ENCODE data around the gene EVL.
A peak's percentile ranks its signal among the peaks of the same experiment; 100 is the strongest.

The EVL gene

DNA sequence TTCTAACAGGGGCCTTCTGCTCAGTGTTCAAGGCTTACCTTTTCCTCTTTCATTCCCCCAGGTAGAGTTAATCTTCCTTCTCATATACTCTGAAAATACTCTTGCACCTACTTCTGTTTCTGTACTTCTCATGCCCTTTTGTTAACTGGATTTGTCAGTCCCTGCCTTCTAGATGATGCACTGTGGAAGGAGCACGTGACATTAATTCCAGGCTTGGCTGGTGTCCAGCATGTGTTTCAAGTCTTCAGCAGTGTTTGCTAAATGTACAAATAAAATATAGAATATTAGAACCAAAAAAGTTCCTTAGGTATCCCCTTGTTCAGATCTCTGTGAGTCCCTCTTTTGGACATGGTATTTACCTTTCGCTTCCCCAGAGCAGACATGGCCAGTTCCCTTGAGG lies 27.9 kb upstream of the EVL start:
- H3K27ac ChIP-seq (ENCODE audit: low read depth, low read length) = no peak overlapping the region
- H3K9ac ChIP-seq (ENCODE audit: low read length in 5 of 5) = no peak overlapping the region
- no peaks in the 10 kb centered on the region for H3K36me3 ChIP-seq (ENCODE audit: control insufficient read depth in 5 of 5, insufficient read depth in 5 of 5, low read length in 5 of 5)
- H3K9me3 ChIP-seq (ENCODE audit: control insufficient read depth in 5 of 5, low read length in 5 of 5) = no peaks in the 10 kb centered on the region
- no peaks in the 10 kb centered on the region for H3K27me3 ChIP-seq (ENCODE audit: control insufficient read depth in 5 of 5, insufficient read depth in 4 of 5, low read length in 5 of 5)
- H3K4me3 ChIP-seq (ENCODE audit: low read depth in 1 of 5, low read length in 5 of 5) = no peak overlapping the region
- H3K4me1 ChIP-seq (ENCODE audit: control insufficient read depth in 5 of 5, insufficient read depth in 5 of 5, low read length in 5 of 5) = peaks cover 0 to 11% (median 4%) of the 10 kb centered on the region in 5 donors

DNA sequence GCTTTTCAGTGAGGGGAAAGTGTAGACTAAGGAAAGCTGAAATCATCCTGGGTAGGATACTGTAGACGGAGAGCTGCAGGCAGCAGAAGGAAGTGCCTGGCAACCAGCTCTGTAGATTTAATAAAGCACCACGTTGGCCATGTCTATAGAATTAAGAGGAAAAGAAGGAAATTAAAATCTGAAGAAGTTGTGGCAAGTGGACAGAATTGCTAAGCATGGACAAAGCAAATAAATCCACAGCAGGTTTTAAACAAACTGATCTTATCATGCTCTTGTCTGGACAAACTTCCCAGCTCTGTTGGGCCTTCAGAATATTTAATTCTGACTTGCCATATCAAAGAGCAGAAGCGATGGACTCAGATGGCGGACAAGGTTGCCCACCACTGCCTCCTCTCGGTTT lies 27.2 kb upstream of the EVL start:
- H3K27me3 ChIP-seq (ENCODE audit: control insufficient read depth in 5 of 5, insufficient read depth in 4 of 5, low read length in 5 of 5) = no peaks in the 10 kb centered on the region
- no peak overlapping the region for H3K4me3 ChIP-seq (ENCODE audit: low read depth in 1 of 5, low read length in 5 of 5)
- no peaks in the 10 kb centered on the region for H3K36me3 ChIP-seq (ENCODE audit: control insufficient read depth in 5 of 5, insufficient read depth in 5 of 5, low read length in 5 of 5)
- no peak overlapping the region for H3K9ac ChIP-seq (ENCODE audit: low read length in 5 of 5)
- peaks cover 0 to 18% (median 11%) of the 10 kb centered on the region in 5 donors for H3K4me1 ChIP-seq (ENCODE audit: control insufficient read depth in 5 of 5, insufficient read depth in 5 of 5, low read length in 5 of 5)
- no peak overlapping the region for H3K27ac ChIP-seq (ENCODE audit: low read depth, low read length)
- no peaks in the 10 kb centered on the region for H3K9me3 ChIP-seq (ENCODE audit: control insufficient read depth in 5 of 5, low read length in 5 of 5)

DNA sequence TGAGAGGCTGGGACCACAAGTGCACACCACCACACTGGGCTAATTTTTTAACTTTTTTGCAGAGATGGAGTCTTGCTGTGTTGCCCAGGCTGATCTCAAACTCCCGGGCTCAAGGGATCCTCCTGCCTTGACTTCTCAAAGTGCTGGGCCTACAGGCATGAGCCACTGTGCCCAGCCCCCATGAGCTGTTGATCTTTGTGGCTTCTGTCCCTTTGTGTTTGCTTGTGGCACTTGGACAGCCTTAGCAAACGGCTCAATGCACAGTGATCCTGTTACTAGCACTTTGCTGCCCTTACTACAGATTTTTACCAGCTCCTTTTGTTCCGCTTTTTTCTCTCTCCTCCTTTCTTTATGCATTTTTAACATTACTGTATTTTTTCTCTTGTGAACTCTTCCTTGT lies 25.3 kb upstream of the EVL start:
- Histone ChIP-seq H3K9ac (ENCODE audit: low read length in 5 of 5) (no peak overlapping the region), H3K9me3 (ENCODE audit: control insufficient read depth in 5 of 5, low read length in 5 of 5) (no peaks in the 10 kb centered on the region), H3K27ac (ENCODE audit: low read depth, low read length) (no peak overlapping the region), H3K4me3 (ENCODE audit: low read depth in 1 of 5, low read length in 5 of 5) (no peak overlapping the region), H3K4me1 (ENCODE audit: control insufficient read depth in 5 of 5, insufficient read depth in 5 of 5, low read length in 5 of 5) (peaks cover 0 to 21% (median 13%) of the 10 kb centered on the region in 5 donors), H3K27me3 (ENCODE audit: control insufficient read depth in 5 of 5, insufficient read depth in 4 of 5, low read length in 5 of 5) (no peaks in the 10 kb centered on the region), H3K36me3 (ENCODE audit: control insufficient read depth in 5 of 5, insufficient read depth in 5 of 5, low read length in 5 of 5) (no peaks in the 10 kb centered on the region)

DNA sequence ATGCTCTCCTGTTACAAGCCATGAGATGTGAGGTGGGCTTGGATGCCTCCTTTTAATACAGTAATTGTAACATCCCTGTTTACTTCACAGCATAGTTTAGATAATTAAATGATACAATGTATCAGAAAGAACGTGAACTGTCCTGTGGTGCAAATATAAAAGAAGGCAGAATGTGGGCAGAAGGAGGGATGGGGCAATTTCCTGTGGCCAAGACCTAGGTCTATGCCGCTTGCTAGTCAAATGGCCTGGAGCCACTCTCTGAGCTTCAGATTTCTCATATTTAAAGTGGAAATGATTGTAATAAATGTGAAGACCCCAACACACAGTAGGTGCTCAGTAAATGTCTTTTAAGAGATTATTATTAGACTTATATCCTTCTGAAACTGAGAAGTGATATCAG lies 24.0 kb upstream of the EVL start:
- H3K36me3 ChIP-seq (ENCODE audit: control insufficient read depth in 5 of 5, insufficient read depth in 5 of 5, low read length in 5 of 5) = no peaks in the 10 kb centered on the region
- peaks cover 0 to 21% (median 13%) of the 10 kb centered on the region in 5 donors for H3K4me1 ChIP-seq (ENCODE audit: control insufficient read depth in 5 of 5, insufficient read depth in 5 of 5, low read length in 5 of 5)
- H3K27me3 ChIP-seq (ENCODE audit: control insufficient read depth in 5 of 5, insufficient read depth in 4 of 5, low read length in 5 of 5) = no peaks in the 10 kb centered on the region
- no peak overlapping the region for H3K27ac ChIP-seq (ENCODE audit: low read depth, low read length)
- H3K9ac ChIP-seq (ENCODE audit: low read length in 5 of 5) = no peak overlapping the region
- no peaks in the 10 kb centered on the region for H3K9me3 ChIP-seq (ENCODE audit: control insufficient read depth in 5 of 5, low read length in 5 of 5)
- H3K4me3 ChIP-seq (ENCODE audit: low read depth in 1 of 5, low read length in 5 of 5) = no peak overlapping the region

DNA sequence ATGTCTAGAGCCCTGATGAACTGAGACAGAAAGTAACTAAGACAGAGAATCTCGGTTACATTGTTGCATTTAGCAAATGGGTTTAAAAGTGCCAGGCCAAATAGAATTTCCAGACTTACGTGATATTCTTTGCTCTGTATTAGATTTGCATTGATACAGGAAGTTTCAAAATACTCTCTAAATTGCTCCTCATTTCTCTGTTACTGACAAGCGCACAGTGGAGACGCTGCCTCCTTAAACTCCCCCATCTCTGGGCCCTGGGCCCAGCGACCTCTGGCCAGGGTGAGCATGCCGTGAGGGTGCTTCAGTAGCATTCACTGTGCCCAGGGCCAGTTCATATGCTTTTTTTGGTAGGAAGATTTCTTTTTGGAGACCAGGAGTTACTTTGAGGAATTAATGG lies 22.9 kb upstream of the EVL start:
- Histone ChIP-seq H3K27me3 (ENCODE audit: control insufficient read depth in 5 of 5, insufficient read depth in 4 of 5, low read length in 5 of 5) (no peaks in the 10 kb centered on the region), H3K4me3 (ENCODE audit: low read depth in 1 of 5, low read length in 5 of 5) (no peak overlapping the region), H3K9ac (ENCODE audit: low read length in 5 of 5) (peak overlapping the region in 2 of 5 donors; percentile 38 to 48), H3K27ac (ENCODE audit: low read depth, low read length) (peak overlapping the region; percentile 61), H3K9me3 (ENCODE audit: control insufficient read depth in 5 of 5, low read length in 5 of 5) (no peaks in the 10 kb centered on the region), H3K36me3 (ENCODE audit: control insufficient read depth in 5 of 5, insufficient read depth in 5 of 5, low read length in 5 of 5) (no peaks in the 10 kb centered on the region), H3K4me1 (ENCODE audit: control insufficient read depth in 5 of 5, insufficient read depth in 5 of 5, low read length in 5 of 5) (peaks cover 0 to 20% (median 13%) of the 10 kb centered on the region in 5 donors)

DNA sequence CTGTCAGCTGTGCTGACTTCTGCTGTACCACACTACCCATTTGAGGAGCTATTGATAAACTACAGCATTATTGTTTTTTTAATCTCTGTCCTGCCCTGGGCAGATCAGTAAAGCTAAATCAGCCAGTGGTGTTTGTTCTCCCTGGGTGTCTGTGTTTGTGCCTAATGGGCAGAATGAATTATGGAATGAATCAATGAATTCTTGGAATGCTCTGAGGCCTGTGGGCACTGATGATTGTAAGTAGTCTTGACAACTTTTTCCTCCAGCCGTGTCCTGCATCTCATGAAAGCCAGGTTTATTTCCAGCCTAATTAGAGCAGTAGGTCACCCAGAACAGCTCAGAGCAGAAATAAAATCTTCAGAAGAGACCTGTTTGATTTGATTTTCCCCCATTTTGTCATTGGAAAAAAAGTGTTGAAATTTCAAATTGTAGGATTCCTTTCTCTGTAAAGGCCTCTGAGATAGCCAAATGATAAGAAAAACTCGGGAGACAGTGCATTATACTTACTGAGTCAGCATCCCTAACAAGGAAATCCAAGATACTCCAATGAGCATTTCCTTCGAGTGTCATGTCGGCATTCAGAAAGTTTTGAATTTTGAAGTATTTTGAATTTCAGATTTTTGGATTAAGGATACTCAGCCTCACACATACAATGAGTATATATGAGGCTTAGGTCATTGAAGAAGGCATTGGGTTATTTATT lies 19.4 kb upstream of the EVL start:
- Histone ChIP-seq H3K4me3 (ENCODE audit: low read depth in 1 of 5, low read length in 5 of 5) (no peak overlapping the region), H3K4me1 (ENCODE audit: control insufficient read depth in 5 of 5, insufficient read depth in 5 of 5, low read length in 5 of 5) (peaks cover 0 to 15% (median 13%) of the 10 kb centered on the region in 5 donors), H3K9ac (ENCODE audit: low read length in 5 of 5) (no peak overlapping the region), H3K36me3 (ENCODE audit: control insufficient read depth in 5 of 5, insufficient read depth in 5 of 5, low read length in 5 of 5) (no peaks in the 10 kb centered on the region), H3K27me3 (ENCODE audit: control insufficient read depth in 5 of 5, insufficient read depth in 4 of 5, low read length in 5 of 5) (no peaks in the 10 kb centered on the region), H3K27ac (ENCODE audit: low read depth, low read length) (no peak overlapping the region), H3K9me3 (ENCODE audit: control insufficient read depth in 5 of 5, low read length in 5 of 5) (no peaks in the 10 kb centered on the region)

DNA sequence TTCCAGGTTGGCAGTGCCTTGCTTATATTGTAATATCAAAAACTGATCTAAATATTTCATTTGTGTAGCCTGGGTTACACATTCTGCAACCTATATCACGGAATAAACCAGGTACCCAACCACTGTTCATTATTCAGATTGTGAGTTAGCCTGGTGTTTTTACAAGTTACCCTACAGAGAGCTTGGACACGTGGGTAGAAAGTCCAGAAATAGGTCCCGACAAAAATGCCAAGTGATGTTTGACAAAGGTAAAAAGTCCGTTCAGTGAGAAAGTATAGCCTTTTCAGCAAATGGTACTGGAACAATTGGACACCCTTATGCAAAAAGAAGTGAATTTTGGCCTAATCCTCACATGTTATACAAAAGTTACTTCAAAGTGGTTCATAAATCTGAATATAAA lies 17.6 kb upstream of the EVL start:
- Histone ChIP-seq H3K27ac (ENCODE audit: low read depth, low read length) (no peak overlapping the region), H3K9me3 (ENCODE audit: control insufficient read depth in 5 of 5, low read length in 5 of 5) (no peaks in the 10 kb centered on the region), H3K4me3 (ENCODE audit: low read depth in 1 of 5, low read length in 5 of 5) (no peak overlapping the region), H3K4me1 (ENCODE audit: control insufficient read depth in 5 of 5, insufficient read depth in 5 of 5, low read length in 5 of 5) (peaks cover 0 to 8% (median 4%) of the 10 kb centered on the region in 5 donors), H3K9ac (ENCODE audit: low read length in 5 of 5) (no peak overlapping the region), H3K27me3 (ENCODE audit: control insufficient read depth in 5 of 5, insufficient read depth in 4 of 5, low read length in 5 of 5) (no peaks in the 10 kb centered on the region), H3K36me3 (ENCODE audit: control insufficient read depth in 5 of 5, insufficient read depth in 5 of 5, low read length in 5 of 5) (no peaks in the 10 kb centered on the region)

DNA sequence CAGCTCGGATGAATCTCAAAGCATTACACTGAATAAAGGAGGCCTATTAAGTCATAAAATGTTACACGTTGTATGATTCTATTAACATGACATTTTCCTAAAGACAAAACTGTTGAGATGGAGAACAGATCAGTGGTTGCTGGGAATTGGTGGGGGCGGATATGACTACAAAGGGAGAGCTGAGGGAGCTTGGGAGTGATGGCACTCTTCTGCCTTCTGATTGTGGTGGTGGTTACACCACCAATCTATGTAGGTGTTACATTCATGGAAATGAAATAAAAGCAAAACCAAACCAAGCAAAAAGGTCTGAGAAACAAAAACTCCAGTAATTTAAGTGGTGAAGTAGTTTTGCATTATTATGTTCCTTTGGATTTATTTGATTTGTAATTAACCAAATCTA lies 16.4 kb upstream of the EVL start:
- H3K9ac ChIP-seq (ENCODE audit: low read length in 5 of 5) = no peak overlapping the region
- no peak overlapping the region for H3K27ac ChIP-seq (ENCODE audit: low read depth, low read length)
- no peak overlapping the region for H3K4me3 ChIP-seq (ENCODE audit: low read depth in 1 of 5, low read length in 5 of 5)
- H3K9me3 ChIP-seq (ENCODE audit: control insufficient read depth in 5 of 5, low read length in 5 of 5) = no peaks in the 10 kb centered on the region
- no peaks in the 10 kb centered on the region for H3K27me3 ChIP-seq (ENCODE audit: control insufficient read depth in 5 of 5, insufficient read depth in 4 of 5, low read length in 5 of 5)
- no peaks in the 10 kb centered on the region for H3K4me1 ChIP-seq (ENCODE audit: control insufficient read depth in 5 of 5, insufficient read depth in 5 of 5, low read length in 5 of 5)
- H3K36me3 ChIP-seq (ENCODE audit: control insufficient read depth in 5 of 5, insufficient read depth in 5 of 5, low read length in 5 of 5) = no peaks in the 10 kb centered on the region

DNA sequence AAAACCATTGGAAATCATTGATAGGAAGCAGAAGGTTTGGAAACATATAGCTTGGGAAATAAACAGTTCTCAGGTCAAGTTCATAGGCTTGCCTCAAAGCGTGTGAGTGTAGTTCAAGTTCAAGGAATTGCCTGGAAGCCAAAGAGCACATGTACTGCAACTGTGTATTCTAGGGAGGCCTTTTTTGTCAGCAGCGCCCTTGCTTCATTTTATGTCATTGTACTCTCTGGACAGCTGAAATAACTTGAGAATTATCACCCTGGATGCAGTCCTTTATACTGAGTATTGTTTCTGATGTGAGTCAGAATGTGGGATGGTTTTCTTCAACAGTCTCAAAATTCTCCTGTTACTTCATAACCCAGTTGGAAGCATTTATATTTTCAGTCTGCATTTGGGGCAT lies 16.0 kb upstream of the EVL start:
- Histone ChIP-seq H3K36me3 (ENCODE audit: control insufficient read depth in 5 of 5, insufficient read depth in 5 of 5, low read length in 5 of 5) (no peaks in the 10 kb centered on the region), H3K27ac (ENCODE audit: low read depth, low read length) (no peak overlapping the region), H3K4me3 (ENCODE audit: low read depth in 1 of 5, low read length in 5 of 5) (no peak overlapping the region), H3K27me3 (ENCODE audit: control insufficient read depth in 5 of 5, insufficient read depth in 4 of 5, low read length in 5 of 5) (no peaks in the 10 kb centered on the region), H3K9me3 (ENCODE audit: control insufficient read depth in 5 of 5, low read length in 5 of 5) (no peaks in the 10 kb centered on the region), H3K4me1 (ENCODE audit: control insufficient read depth in 5 of 5, insufficient read depth in 5 of 5, low read length in 5 of 5) (no peaks in the 10 kb centered on the region), H3K9ac (ENCODE audit: low read length in 5 of 5) (no peak overlapping the region)

DNA sequence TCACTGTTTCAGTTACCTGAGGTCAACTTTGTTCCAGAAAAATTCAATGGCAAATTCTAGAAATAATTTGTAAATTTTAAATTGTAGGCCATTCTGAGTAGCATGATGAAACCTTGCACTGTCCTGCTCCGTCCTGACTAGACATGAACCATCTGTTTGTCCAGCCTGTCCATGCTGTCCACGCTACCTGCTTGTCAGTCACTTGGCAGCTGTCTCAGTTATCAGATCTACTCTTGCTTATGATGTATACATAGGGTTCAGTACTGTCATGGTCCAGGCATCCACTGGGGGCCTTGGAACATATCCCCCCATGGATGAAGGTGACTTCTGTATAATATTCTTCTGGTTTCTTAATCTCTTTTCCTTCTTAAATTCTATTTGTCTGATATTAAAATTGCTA lies 14.1 kb upstream of the EVL start:
- H3K36me3 ChIP-seq (ENCODE audit: control insufficient read depth in 5 of 5, insufficient read depth in 5 of 5, low read length in 5 of 5) = no peaks in the 10 kb centered on the region
- H3K9me3 ChIP-seq (ENCODE audit: control insufficient read depth in 5 of 5, low read length in 5 of 5) = no peaks in the 10 kb centered on the region
- H3K4me3 ChIP-seq (ENCODE audit: low read depth in 1 of 5, low read length in 5 of 5) = no peak overlapping the region
- no peak overlapping the region for H3K27ac ChIP-seq (ENCODE audit: low read depth, low read length)
- H3K4me1 ChIP-seq (ENCODE audit: control insufficient read depth in 5 of 5, insufficient read depth in 5 of 5, low read length in 5 of 5) = no peaks in the 10 kb centered on the region
- H3K9ac ChIP-seq (ENCODE audit: low read length in 5 of 5) = no peak overlapping the region
- H3K27me3 ChIP-seq (ENCODE audit: control insufficient read depth in 5 of 5, insufficient read depth in 4 of 5, low read length in 5 of 5) = no peaks in the 10 kb centered on the region

Data from subcutaneous abdominal adipose tissue (tissue), 5 donors.